ENCODE measurements around the gene CASZ1.

DNA sequence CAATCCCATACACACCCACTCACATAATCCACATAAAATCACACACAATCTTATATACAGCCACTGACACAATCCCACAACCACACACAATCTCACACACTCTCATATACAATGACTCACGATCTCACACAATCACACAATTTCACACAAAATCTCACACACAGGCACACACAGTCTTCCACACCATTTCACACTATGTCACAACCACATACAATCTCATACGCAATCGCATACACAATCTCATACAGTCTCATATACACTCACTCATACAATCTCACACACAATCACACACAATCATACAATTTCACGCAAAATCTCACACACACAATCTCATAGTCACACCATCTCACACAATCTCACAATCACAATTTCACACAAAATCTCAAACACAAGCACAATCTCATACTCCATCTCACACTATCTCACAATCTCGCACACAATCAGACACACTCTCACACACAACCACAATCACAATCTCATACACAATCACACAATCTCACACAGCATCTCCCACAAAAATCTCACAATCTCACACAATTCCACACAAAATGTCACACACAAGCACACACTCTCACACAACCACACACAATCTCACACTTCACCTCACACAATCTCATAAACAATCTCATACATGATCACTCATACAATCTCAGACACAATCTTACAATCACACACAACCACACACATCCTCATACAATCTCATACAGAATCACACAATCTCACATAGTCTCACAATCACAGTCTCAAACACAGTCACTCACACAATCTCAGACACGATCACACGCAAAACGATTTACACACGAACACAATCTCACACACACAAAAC, 18.5 kb downstream of the CASZ1 start:
- TF ChIP-seq CTCF (IDR thresholded peaks at IDR 0.05) = no peak
- no peak for TF ChIP-seq POLR2AphosphoS5 (IDR thresholded peaks at IDR 0.05)

Measured in stomach (tissue), 4 donors.